Metanephros (tissue), 1 donor: ENCODE measurements around the gene IZUMO3. TPM values are rescaled to one million over a fixed set of nuclear protein-coding genes. Genes with fewer than 3 reads are reported as not detected.

ENCODE experiments used
- total RNA-seq: library from RNA; depleted of rRNA; stranded (reverse); fragments of >200 nt; gene quantifications from one replicate; pipeline ENCODE4 v1.2.3, GENCODE V29; 2014

Gene IZUMO3
- not detected for total RNA-seq

GRCh38 chr9:24545847-24546522 is at the start of gene IZUMO3:
TSS of gene IZUMO3 (minus strand) at chr9:24545897. CDS start at chr9:24545649, 248 bp downstream.

